HepG2 (cell line): ENCODE results near the gene MAP3K19.

Experiments used
- ATF1 ChIP-seq: IDR thresholded peaks from 2 replicates; pipeline ENCODE4 v1.6.1; 2016; ENCODE audit warnings: mild to moderate bottlenecking, control low read depth
- GATAD2A ChIP-seq: IDR thresholded peaks from 2 replicates; pipeline ENCODE4 v1.6.1; 2016
- LCORL ChIP-seq, 2 experiments: fragments of 450-650 bp in 1 of 2; sonication (generic) in 1 of 2; formaldehyde crosslinking in 1 of 2; IDR thresholded peaks; 2 replicates each; pipeline versions ENCODE4 v1.5.0 to v1.6.1; 2017 to 2020; ENCODE audit warnings: antibody characterized with exemption in 1 of 2, missing genetic modification reagents in 1 of 2
- NBN ChIP-seq: fragments of 450-650 bp; conservative IDR thresholded peaks from 2 replicates; pipeline ENCODE4 v1.6.1; 2017
- NFYC ChIP-seq: IDR thresholded peaks from 2 replicates; pipeline ENCODE4 v1.6.1; 2016; ENCODE audit warnings: missing genetic modification reagents, missing compliant biosample characterization
- POLR2AphosphoS5 ChIP-seq: IDR thresholded peaks from 2 replicates; pipeline ENCODE4 v1.6.1; 2012; ENCODE audit warnings: low read depth, low read length
- TARDBP ChIP-seq: sonication (generic); formaldehyde crosslinking; IDR thresholded peaks from 2 replicates; pipeline ENCODE4 v1.8.0; 2022; ENCODE audit warnings: mild to moderate bottlenecking, missing genetic modification reagents
- USF2 ChIP-seq, 2 experiments: sonication (generic) in 1 of 2; formaldehyde crosslinking in 1 of 2; IDR thresholded peaks; 2 replicates each; pipeline versions ENCODE4 v1.5.1 to v1.6.1; 2011 to 2020; ENCODE audit warnings: borderline replicate concordance in 1 of 2, low read depth in 1 of 2, low read length in 1 of 2, mild to moderate bottlenecking in 1 of 2, missing genetic modification reagents in 1 of 2, moderate library complexity in 1 of 2
- XRCC5 ChIP-seq: fragments of 200-400 bp; formaldehyde crosslinking; optimal IDR thresholded peaks from 2 replicates; pipeline ENCODE3; 2017; ENCODE audit warnings: mild to moderate bottlenecking, low read length
- ZFX ChIP-seq: sonication (generic); formaldehyde crosslinking; IDR thresholded peaks from 2 replicates; pipeline ENCODE4 v1.4.0; 2020; ENCODE audit warnings: mild to moderate bottlenecking, low read depth, missing genetic modification reagents, moderate library complexity
- TF ChIP-seq, protein P1 (sequence below): sonication (generic); formaldehyde crosslinking; IDR thresholded peaks from 2 replicates; pipeline ENCODE4 v1.5.0; 2020; ENCODE audit warnings: mild to moderate bottlenecking, missing genetic modification reagents, moderate library complexity
- TF ChIP-seq, protein P2 (sequence below): sonication (generic); formaldehyde crosslinking; IDR thresholded peaks from 2 replicates; pipeline ENCODE4 v1.9.0; 2021; ENCODE audit warnings: missing genetic modification reagents, borderline replicate concordance

- no peak for TF ChIP-seq XRCC5
- TF ChIP-seq, protein P1, sequence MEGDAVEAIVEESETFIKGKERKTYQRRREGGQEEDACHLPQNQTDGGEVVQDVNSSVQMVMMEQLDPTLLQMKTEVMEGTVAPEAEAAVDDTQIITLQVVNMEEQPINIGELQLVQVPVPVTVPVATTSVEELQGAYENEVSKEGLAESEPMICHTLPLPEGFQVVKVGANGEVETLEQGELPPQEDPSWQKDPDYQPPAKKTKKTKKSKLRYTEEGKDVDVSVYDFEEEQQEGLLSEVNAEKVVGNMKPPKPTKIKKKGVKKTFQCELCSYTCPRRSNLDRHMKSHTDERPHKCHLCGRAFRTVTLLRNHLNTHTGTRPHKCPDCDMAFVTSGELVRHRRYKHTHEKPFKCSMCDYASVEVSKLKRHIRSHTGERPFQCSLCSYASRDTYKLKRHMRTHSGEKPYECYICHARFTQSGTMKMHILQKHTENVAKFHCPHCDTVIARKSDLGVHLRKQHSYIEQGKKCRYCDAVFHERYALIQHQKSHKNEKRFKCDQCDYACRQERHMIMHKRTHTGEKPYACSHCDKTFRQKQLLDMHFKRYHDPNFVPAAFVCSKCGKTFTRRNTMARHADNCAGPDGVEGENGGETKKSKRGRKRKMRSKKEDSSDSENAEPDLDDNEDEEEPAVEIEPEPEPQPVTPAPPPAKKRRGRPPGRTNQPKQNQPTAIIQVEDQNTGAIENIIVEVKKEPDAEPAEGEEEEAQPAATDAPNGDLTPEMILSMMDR: no peak
- TF ChIP-seq ATF1 (CRISPR knock-in tag): no peak
- no peak for TF ChIP-seq LCORL (IDR thresholded peaks at IDR 0.05)
- TF ChIP-seq LCORL (CRISPR knock-in tag; IDR thresholded peaks at IDR 0.05): no peak
- TF ChIP-seq NFYC (CRISPR knock-in tag): no peak
- TF ChIP-seq TARDBP: no peak
- no peak for TF ChIP-seq POLR2AphosphoS5
- TF ChIP-seq, protein P2, sequence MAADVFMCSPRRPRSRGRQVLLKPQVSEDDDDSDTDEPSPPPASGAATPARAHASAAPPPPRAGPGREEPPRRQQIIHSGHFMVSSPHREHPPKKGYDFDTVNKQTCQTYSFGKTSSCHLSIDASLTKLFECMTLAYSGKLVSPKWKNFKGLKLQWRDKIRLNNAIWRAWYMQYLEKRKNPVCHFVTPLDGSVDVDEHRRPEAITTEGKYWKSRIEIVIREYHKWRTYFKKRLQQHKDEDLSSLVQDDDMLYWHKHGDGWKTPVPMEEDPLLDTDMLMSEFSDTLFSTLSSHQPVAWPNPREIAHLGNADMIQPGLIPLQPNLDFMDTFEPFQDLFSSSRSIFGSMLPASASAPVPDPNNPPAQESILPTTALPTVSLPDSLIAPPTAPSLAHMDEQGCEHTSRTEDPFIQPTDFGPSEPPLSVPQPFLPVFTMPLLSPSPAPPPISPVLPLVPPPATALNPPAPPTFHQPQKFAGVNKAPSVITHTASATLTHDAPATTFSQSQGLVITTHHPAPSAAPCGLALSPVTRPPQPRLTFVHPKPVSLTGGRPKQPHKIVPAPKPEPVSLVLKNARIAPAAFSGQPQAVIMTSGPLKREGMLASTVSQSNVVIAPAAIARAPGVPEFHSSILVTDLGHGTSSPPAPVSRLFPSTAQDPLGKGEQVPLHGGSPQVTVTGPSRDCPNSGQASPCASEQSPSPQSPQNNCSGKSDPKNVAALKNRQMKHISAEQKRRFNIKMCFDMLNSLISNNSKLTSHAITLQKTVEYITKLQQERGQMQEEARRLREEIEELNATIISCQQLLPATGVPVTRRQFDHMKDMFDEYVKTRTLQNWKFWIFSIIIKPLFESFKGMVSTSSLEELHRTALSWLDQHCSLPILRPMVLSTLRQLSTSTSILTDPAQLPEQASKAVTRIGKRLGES (CRISPR knock-in tag): no peak
- no peak for TF ChIP-seq GATAD2A (CRISPR knock-in tag)
- TF ChIP-seq NBN: no peak
- no peak for TF ChIP-seq USF2 (IDR thresholded peaks at IDR 0.05; ENCODE audit: low read depth, low read length)
- no peak for TF ChIP-seq USF2 (CRISPR knock-in tag; IDR thresholded peaks at IDR 0.05; ENCODE audit: borderline replicate concordance)
- TF ChIP-seq ZFX: no peak
Observed at GRCh38 chr2:135095591-135095990, 48.3 kb upstream of the MAP3K19 start.
